HG03565 (cell line): ENCODE results near the gene ZNF253.
"Not testable (repeated sequence)": the region's sequence is repeated elsewhere in the genome, so short reads cannot be mapped to it uniquely, and the experiment has no call there.

Experiments used
- ATAC-seq: cut with Tn5 transposase; IDR thresholded peaks from one replicate; pipeline ENCODE4 v1.9.1; 2021; ENCODE audit warnings: mild to moderate bottlenecking, moderate library complexity; ENCODE audit not compliant: unreplicated experiment

Gene ZNF253

DNA sequence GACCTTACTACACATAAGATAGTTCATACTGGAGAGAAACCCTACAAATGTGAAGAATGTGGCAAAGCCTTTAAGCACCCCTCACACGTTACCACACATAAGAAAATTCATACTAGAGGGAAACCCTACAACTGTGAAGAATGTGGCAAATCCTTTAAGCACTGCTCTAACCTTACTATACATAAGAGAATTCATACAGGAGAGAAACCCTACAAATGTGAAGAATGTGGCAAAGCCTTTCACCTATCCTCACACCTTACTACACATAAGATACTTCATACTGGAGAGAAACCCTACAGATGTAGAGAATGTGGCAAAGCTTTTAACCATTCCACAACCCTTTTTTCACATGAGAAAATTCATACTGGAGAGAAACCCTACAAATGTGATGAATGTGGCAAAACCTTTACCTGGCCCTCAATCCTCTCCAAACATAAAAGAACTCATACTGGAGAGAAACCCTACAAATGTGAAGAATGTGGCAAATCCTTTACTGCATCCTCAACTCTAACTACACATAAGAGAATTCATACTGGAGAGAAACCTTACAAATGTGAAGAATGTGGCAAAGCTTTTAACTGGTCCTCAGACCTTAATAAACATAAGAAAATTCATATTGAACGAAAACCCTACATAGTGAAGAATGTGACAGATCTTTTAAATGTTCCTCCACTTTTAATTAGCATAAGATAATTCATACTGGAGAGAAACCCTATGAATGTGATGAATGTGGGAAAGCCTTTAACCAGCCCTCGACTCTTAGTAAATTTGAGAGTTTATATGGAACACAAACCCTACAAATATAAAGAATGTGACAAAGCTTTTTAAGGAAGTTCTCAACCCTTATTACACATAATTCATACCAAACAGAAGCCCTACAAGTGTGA lies 26.6 kb downstream of the ZNF253 start:
- ATAC-seq, result not testable (repeated sequence)

- no peak for ATAC-seq
These were observed 34.6 kb downstream of the ZNF253 start for GRCh38 chr19:19900139-19900728.

DNA sequence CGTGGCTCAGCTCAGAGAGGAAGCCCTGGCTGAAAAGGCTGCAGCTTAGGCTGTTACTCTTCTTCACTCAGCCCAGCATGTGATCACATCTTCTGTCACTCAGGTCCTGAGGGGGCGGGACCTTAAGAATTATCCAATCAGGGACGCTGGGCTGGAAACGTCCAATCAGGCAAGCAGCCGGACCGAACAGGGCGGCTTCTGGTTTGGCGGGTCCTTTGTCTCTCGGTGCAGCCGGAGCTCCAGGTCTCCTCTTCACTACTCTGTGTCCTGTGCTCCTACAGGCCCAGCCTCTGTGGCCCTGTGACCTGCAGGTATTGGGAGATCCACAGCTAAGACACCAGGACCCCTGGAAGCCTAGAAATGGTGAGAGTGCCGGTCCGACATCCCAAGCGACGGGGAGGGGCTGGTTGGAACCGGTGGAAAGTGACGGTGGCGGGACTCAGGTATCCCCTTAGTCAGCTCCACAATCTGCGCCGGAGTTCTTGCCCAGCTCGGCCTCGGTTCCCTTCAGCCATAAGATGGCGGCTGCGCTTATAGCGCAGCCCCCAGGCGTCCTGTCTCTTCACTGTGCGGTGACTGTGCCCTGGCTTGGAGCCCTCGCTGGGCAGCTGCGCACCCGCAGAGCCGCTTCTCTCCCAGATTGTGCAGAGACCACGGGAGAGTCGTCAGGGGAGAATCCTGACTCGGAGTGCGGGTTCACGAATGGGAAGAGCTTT lies 35.2 kb downstream of the ZNF253 start, which contains the start of gene ZNF93:
TSS of gene ZNF93 (plus strand) at position 218 of the 716 bp plus-strand sequence. CDS start at position 361, 143 bp downstream.
- ATAC-seq, result peak; percentile 85

- ATAC-seq, result not testable (repeated sequence)
These were observed 41.9 kb downstream of the ZNF253 start for GRCh38 chr19:19907551-19907950.

DNA sequence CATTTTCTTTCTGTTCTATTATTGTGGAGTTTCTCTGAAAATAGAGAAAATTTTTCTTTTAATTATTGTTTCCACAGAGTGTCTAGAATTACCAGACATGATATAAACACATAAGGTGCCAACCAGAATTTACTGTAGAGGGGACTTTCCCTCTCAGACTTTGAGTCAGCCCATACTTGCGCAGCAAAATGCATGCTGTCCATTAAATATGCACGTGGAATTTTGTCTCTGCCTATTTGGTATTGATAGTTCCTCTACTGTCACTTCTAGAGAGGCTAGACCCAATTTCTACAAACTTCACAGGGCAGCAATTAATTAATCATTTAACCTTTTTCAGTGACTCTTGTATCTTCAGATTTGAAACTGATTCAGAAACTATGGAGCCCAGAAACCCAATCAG lies 44.0 kb downstream of the ZNF253 start:
- no peak for ATAC-seq

DNA sequence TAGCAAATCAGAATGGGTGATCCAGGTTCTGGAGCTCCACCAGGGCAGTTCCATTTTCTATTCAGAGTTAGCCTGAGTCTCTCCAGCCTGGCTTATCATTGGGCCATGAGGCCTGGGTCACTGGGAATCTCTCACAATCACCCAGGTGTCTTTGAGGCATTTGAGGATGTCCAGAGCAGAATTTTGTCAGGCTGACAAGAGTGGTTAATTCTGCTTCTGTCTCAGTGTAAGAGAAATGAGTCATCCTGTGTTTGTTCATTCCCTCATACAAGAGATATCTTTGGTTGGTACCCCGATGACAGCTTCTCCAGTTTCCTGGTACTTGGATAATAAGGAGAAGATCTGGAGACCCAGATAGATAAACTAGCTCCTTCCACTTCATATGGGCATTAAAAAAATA lies 45.5 kb downstream of the ZNF253 start:
- ATAC-seq, result no peak

- no peak for ATAC-seq
These were observed 48.9 kb downstream of the ZNF253 start for GRCh38 chr19:19914596-19914995.

DNA sequence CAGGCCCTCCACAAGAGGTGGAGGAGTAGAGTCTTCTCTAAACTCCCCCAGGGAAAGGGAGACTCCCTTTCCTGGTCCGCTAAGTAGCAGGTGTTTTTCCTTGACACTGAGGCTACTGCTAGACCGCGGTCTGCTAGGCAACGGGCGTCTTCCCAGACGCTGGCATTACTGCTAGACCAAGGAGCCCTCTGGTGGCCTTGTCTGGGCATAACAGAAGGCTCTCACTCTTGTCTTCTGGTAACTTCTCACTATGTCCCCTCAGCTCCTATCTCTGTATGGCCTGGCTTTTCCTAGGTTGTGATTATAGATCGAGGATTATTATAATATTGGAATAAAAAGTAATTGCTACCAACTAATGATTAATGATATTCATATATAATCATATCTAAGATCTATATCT lies 64.7 kb downstream of the ZNF253 start:
- ATAC-seq, result not testable (repeated sequence)

GRCh38 chr19:19933432-19934314 lies 68.0 kb downstream of the ZNF253 start:
- not testable (repeated sequence) for ATAC-seq

- ATAC-seq, result no peak
These were observed 71.7 kb downstream of the ZNF253 start for GRCh38 chr19:19937403-19937802.

- no peak for ATAC-seq
These were observed 72.8 kb downstream of the ZNF253 start for GRCh38 chr19:19938449-19938848.

- ATAC-seq, result no peak
These were observed 78.3 kb downstream of the ZNF253 start for GRCh38 chr19:19943848-19944582.
